Measurements from ENCODE around the gene GJD4. TPM values are rescaled to one million over a fixed set of nuclear protein-coding genes. Genes with fewer than 3 reads are reported as not detected.

GJD4 gene
- total and polyA plus RNA-seq, 10 of the 15 experiments (the other 5 are each of a cell fraction or from before 2014, with no cell fraction given) = not detected

DNA sequence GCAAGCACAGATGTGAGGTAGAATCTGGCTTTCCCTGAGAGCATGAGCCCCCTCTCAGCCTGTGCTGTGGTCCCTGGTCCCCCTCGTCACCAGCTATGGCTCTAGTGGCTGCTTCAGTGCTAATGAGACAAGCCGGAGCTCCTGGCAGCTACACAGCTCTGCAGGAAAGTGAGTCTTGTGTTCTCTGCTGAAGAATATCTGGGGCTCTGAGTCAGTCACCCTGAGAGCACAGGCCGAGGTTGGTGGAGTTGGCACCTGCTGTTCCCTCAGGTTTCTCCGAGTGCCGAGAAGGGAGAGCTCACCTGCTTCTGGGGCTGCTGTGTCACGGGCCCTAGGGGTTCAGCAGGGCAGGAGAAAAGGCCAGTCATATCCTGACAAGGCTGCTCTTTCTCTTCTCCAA is 37.2 kb upstream of the GJD4 start:
- no peak for DNase-seq (ENCODE audit: low read depth, low spot score)
- TF ChIP-seq, protein P1, sequence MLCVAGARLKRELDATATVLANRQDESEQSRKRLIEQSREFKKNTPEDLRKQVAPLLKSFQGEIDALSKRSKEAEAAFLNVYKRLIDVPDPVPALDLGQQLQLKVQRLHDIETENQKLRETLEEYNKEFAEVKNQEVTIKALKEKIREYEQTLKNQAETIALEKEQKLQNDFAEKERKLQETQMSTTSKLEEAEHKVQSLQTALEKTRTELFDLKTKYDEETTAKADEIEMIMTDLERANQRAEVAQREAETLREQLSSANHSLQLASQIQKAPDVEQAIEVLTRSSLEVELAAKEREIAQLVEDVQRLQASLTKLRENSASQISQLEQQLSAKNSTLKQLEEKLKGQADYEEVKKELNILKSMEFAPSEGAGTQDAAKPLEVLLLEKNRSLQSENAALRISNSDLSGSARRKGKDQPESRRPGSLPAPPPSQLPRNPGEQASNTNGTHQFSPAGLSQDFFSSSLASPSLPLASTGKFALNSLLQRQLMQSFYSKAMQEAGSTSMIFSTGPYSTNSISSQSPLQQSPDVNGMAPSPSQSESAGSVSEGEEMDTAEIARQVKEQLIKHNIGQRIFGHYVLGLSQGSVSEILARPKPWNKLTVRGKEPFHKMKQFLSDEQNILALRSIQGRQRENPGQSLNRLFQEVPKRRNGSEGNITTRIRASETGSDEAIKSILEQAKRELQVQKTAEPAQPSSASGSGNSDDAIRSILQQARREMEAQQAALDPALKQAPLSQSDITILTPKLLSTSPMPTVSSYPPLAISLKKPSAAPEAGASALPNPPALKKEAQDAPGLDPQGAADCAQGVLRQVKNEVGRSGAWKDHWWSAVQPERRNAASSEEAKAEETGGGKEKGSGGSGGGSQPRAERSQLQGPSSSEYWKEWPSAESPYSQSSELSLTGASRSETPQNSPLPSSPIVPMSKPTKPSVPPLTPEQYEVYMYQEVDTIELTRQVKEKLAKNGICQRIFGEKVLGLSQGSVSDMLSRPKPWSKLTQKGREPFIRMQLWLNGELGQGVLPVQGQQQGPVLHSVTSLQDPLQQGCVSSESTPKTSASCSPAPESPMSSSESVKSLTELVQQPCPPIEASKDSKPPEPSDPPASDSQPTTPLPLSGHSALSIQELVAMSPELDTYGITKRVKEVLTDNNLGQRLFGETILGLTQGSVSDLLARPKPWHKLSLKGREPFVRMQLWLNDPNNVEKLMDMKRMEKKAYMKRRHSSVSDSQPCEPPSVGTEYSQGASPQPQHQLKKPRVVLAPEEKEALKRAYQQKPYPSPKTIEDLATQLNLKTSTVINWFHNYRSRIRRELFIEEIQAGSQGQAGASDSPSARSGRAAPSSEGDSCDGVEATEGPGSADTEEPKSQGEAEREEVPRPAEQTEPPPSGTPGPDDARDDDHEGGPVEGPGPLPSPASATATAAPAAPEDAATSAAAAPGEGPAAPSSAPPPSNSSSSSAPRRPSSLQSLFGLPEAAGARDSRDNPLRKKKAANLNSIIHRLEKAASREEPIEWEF (IDR thresholded peaks at IDR 0.05; ENCODE audit: insufficient replicate concordance, low read depth, low read length) = no peak
- no peak for TF ChIP-seq BACH1 (IDR thresholded peaks at IDR 0.05; ENCODE audit: borderline replicate concordance)
- TF ChIP-seq POLR2AphosphoS2 (IDR thresholded peaks at IDR 0.05; ENCODE audit: low read depth, low read length) = no peak
- no peak for TF ChIP-seq EGR1 (IDR thresholded peaks at IDR 0.05; ENCODE audit: borderline replicate concordance in 1 of 2, low read depth in 2 of 2, low read length in 2 of 2)
- no peak for TF ChIP-seq EZH2 (IDR thresholded peaks at IDR 0.05; ENCODE audit: borderline replicate concordance, control insufficient read depth, low read depth, low read length)
- TF ChIP-seq, protein P2, sequence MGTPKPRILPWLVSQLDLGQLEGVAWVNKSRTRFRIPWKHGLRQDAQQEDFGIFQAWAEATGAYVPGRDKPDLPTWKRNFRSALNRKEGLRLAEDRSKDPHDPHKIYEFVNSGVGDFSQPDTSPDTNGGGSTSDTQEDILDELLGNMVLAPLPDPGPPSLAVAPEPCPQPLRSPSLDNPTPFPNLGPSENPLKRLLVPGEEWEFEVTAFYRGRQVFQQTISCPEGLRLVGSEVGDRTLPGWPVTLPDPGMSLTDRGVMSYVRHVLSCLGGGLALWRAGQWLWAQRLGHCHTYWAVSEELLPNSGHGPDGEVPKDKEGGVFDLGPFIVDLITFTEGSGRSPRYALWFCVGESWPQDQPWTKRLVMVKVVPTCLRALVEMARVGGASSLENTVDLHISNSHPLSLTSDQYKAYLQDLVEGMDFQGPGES (IDR thresholded peaks at IDR 0.05) = no peak
- TF ChIP-seq CHD4 (IDR thresholded peaks at IDR 0.05) = no peak
- TF ChIP-seq, protein P3, sequence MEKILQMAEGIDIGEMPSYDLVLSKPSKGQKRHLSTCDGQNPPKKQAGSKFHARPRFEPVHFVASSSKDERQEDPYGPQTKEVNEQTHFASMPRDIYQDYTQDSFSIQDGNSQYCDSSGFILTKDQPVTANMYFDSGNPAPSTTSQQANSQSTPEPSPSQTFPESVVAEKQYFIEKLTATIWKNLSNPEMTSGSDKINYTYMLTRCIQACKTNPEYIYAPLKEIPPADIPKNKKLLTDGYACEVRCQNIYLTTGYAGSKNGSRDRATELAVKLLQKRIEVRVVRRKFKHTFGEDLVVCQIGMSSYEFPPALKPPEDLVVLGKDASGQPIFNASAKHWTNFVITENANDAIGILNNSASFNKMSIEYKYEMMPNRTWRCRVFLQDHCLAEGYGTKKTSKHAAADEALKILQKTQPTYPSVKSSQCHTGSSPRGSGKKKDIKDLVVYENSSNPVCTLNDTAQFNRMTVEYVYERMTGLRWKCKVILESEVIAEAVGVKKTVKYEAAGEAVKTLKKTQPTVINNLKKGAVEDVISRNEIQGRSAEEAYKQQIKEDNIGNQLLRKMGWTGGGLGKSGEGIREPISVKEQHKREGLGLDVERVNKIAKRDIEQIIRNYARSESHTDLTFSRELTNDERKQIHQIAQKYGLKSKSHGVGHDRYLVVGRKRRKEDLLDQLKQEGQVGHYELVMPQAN (conservative IDR thresholded peaks at IDR 0.05) = no peak
- Histone ChIP-seq H3K36me3 (ENCODE audit: control insufficient read depth in 2 of 2, insufficient read depth in 2 of 2, low read length in 1 of 2) (peaks cover 3 to 13% of the 10 kb centered on the region in 2 experiments), H3K9me3 (replicated peaks; ENCODE audit: control insufficient read depth, insufficient read depth, low read length) (no peaks in the 10 kb centered on the region), H3K4me2 (ENCODE audit: control insufficient read depth, insufficient read depth) (no peak overlapping the region), H3K79me2 (ENCODE audit: control insufficient read depth, insufficient read depth, low read length) (no peaks in the 10 kb centered on the region), H3K4me1 (ENCODE audit: control insufficient read depth, insufficient read depth, low read length) (peaks cover 8% of the 10 kb centered on the region), H3K27me3 (replicated peaks in 1 of 2; ENCODE audit: control insufficient read depth in 2 of 2, insufficient read depth in 2 of 2, low read length in 1 of 2) (no peaks in the 10 kb centered on the region), H4K20me1 (ENCODE audit: control insufficient read depth, insufficient read depth) (no peaks in the 10 kb centered on the region), H3K9ac (ENCODE audit: control insufficient read depth, insufficient read depth, low read length) (no peak overlapping the region), H3K27ac (ENCODE audit: control insufficient read depth, insufficient read depth) (no peak overlapping the region), H2AFZ (ENCODE audit: control insufficient read depth, low read depth, low read length) (no peak overlapping the region), H3K4me3 (no peak overlapping the region)
- WGBS (ENCODE audit: insufficient coverage, insufficient replicate concordance, low lambda C conversion rate, missing lambda C conversion rate) = 100% methylated on average over 6 of the region's 6 CpGs
- ChIA-PET POLR2A (no interaction called here), RAD21 (ENCODE audit: unreplicated experiment) (no interaction called here), CTCF (no interaction called here), SMC1A (ENCODE audit: uncharacterized antibody, unreplicated experiment) (no interaction called here)
- intact Hi-C loops (cut with micrococcal nuclease; ENCODE audit: unreplicated experiment) = loop anchor here (10.0 kb wide), 1 partner anchor 443 kb away; the partner anchor contains the start of gene CREM
- in situ Hi-C loops (cut with MboI) = loop anchor here (10.0 kb wide), 1 partner anchor 443 kb away; the partner anchor contains the start of gene CREM
- no peak for FAIRE-seq
- ATAC-seq = no peak
- BruUV-seq (replicated peaks) = no TSS peak
